HG03457 (cell line): ENCODE results near the gene LIG1.
"Not testable (repeated sequence)": the region's sequence is repeated elsewhere in the genome, so short reads cannot be mapped to it uniquely, and the experiment has no call there.

Experiments
- ATAC-seq: cut with Tn5 transposase; IDR thresholded peaks from one replicate; pipeline ENCODE4 v1.9.1; 2021; ENCODE audit warnings: moderate number of reproducible peaks; ENCODE audit not compliant: unreplicated experiment

The LIG1 gene

DNA sequence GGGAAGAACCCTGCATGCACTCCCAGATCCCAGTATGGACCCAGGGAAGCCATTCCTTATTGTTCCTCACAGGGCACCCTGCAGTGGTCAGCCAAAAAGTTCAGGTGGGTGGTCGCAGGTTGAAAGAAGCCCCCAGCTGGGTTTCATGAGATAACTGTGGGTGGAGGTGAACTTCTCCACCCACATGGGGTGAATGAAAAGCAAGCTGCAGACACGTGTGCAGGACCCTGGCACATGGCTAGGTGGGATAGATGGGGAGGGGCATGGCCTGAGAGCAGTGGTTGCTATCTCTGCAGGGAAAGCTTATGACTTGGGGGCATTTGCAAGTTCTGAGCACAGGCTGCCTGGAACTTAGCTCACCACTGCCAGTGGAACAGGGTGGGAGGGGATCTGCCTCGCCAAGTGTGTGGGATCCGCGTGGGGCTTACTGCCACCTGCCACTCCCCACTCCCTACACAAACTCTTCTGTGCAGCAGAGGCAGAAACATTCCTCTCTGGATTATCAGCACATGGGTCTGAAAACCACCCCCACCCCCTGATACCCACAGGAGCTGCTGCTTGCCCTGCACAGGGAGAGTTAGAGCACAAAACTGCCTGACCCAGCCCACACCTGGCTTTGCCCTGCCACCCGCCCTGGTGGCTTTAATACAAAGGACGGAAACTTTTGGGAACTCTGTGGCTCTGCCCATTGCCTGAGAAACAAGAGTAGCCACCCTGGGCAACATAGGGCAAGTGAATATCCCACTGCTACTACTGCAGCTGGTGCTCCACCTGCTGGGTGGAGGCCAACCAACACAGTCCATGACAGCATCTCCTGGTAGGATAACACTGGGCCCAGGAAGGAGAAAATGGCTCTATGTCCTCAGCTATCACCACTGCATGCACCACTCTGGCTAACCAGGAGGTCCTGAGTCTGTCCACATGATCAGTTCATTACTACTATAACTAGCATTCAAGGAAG lies 84.0 kb downstream of the LIG1 start:
- no peak for ATAC-seq

DNA sequence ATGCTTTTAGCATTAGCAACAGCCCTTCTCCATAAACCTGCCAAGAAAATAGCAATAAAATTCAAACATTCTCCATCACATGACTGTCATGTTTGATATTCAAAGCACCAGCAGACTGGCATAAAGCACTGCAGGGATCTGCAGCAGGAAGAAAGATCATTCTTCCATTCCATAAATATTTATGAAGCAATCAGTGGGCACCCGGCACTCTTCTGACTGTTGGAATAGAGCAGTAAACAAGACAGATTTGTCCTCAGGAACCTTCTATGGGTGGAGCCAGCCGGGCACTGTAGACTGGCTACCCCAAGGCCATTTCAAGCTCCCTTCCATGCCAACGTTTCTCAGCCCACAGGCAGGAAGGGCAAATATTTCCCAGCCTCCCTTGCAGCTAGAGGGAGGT lies 85.1 kb downstream of the LIG1 start:
- ATAC-seq, result no peak

DNA sequence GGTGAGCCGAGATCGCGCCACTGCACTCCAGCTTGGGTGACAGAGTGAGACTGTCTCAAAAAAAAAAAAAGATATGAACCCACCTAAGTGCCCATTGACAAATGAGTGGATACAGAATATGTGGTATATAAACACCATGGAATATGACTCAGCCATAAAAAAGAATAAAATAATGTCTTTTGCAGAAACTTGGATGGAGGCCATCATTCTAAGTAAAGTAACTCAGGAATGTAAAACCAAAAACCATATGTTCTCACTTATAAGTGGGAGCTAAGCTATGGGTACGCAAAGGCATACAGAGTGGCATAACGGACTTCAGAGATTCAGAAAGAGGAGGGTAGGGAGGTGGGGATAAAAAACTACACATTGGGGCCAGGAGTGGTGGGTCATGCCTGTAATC lies 89.0 kb downstream of the LIG1 start:
- no peak for ATAC-seq

DNA sequence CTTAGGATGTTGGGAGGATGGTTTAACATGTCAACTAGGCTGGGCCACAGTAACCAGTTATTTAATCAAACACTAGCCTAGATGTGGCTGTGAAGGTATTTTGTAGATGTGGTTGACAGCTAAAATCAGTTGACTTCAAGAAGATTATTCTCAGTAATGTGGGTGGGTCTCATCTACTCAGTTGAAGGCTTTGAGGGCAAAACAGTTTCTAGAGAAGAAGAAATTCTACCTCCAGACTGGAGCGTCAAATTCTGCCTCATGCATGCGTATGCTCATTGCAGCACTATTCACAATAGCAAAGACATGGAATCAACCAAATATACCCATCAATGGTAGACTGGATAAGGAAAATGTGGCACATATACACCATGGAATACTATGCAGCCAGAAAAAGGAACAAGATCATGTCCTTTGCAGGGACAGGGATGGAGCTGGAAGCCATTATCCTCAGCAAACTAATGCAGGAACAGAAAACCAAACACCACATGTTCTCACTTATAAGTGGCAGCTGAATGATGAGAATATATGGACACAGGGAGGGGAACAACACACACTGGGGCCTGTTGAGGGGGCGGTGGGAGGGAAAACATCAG lies 99.9 kb downstream of the LIG1 start:
- ATAC-seq, result not testable (repeated sequence)

DNA sequence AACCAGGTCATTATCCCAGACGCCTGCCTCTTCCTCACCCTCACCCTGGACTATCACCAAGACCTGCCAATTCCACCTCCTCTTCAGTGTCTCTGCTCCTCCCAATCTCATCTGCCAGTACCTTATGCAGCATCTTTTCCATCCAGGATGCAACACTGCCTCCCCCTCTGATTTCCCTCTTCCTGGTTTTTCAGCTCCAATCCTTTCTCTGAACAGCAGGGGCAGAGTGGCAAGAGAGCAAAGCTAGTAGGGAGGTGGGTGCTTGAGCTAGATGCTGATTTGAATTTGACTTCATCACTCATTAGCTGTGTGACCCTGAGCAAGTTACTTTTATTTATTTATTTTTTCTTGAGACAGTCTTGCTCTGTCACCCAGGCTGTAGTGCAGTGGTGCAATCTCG lies 100.7 kb downstream of the LIG1 start:
- ATAC-seq, result no peak
